CD14-positive monocyte (primary cell): ENCODE measurements around the gene HDAC10. TPM values are rescaled to one million over a fixed set of nuclear protein-coding genes. Genes with fewer than 3 reads are reported as not detected.

Experiments
- DNase-seq, 3 donors: peaks; one replicate each; pipeline ENCODE4 v3.0.0-alpha.2; 2011 to 2022
- H2AFZ ChIP-seq: 2 replicates; pipeline ENCODE4 v1.6.0; 2012; ENCODE audit warnings: mild to moderate bottlenecking, low read depth, low read length, inconsistent platforms; ENCODE audit not compliant: insufficient read depth, poor library complexity, severe bottlenecking
- H3K27ac ChIP-seq, 2 donors: 1 replicate in 1 of 2; 2 replicates in 1 of 2; pipeline ENCODE4 v1.5.1; 2012 to 2013; ENCODE audit warnings: low read length in 2 of 2, control low read depth in 1 of 2, inconsistent platforms in 1 of 2, low read depth in 1 of 2, mild to moderate bottlenecking in 1 of 2
- H3K27me3 ChIP-seq, 2 donors: one replicate each; pipeline versions ENCODE4 v1.6.0 to v1.6.1; 2011 to 2013; ENCODE audit warnings: low read length in 2 of 2; ENCODE audit not compliant: control insufficient read depth in 2 of 2, insufficient read depth in 2 of 2
- H3K36me3 ChIP-seq, 2 donors: replicated peaks in 1 of 2; 1 replicate in 1 of 2; 2 replicates in 1 of 2; pipeline versions ENCODE4 v1.5.1 to v1.6.1; 2012 to 2013; ENCODE audit warnings: low read length in 2 of 2, control low read depth in 1 of 2, inconsistent platforms in 1 of 2, mild to moderate bottlenecking in 1 of 2; ENCODE audit not compliant: insufficient read depth in 2 of 2, control insufficient read depth in 1 of 2
- H3K4me1 ChIP-seq, 2 donors: 1 replicate in 1 of 2; 2 replicates in 1 of 2; pipeline versions ENCODE4 v1.5.1 to v1.6.1; 2012 to 2013; ENCODE audit warnings: low read length in 2 of 2, control low read depth in 1 of 2, inconsistent platforms in 1 of 2, mild to moderate bottlenecking in 1 of 2, moderate library complexity in 1 of 2; ENCODE audit not compliant: insufficient read depth in 2 of 2, control insufficient read depth in 1 of 2
- H3K4me2 ChIP-seq: replicated peaks from 2 replicates; pipeline ENCODE3; 2012; ENCODE audit warnings: low read length, moderate library complexity, mild to moderate bottlenecking; ENCODE audit not compliant: poor library complexity, severe bottlenecking; ENCODE audit errors: extremely low read depth
- H3K4me3 ChIP-seq, 3 experiments: fragments of 200-600 bp in 1 of 3; sonication (generic) in 1 of 3; replicated peaks in 1 of 3; 1 replicate in 2 of 3; 2 replicates in 1 of 3; pipeline ENCODE4 v1.5.1; 2011 to 2013; ENCODE audit warnings: low read length in 3 of 3, mild to moderate bottlenecking in 3 of 3, control low read depth in 2 of 3, low read depth in 2 of 3, inconsistent platforms in 1 of 3, moderate library complexity in 1 of 3
- H3K79me2 ChIP-seq: 2 replicates; pipeline ENCODE4 v1.6.0; 2012; ENCODE audit warnings: mild to moderate bottlenecking, control low read depth, inconsistent platforms, low read length, moderate library complexity; ENCODE audit not compliant: insufficient read depth
- H3K9ac ChIP-seq: 2 replicates; pipeline ENCODE4 v1.6.0; 2017; ENCODE audit warnings: low read length, mild to moderate bottlenecking; ENCODE audit not compliant: insufficient read depth, poor library complexity, severe bottlenecking
- H3K9me3 ChIP-seq, 2 donors: replicated peaks in 1 of 2; 1 replicate in 1 of 2; 2 replicates in 1 of 2; pipeline versions ENCODE4 v1.5.1 to v1.6.1; 2012 to 2013; ENCODE audit warnings: low read length in 2 of 2, control low read depth in 1 of 2; ENCODE audit not compliant: control insufficient read depth in 1 of 2, insufficient read depth in 1 of 2
- H4K20me1 ChIP-seq: 2 replicates; pipeline ENCODE4 v1.6.0; 2012; ENCODE audit warnings: mild to moderate bottlenecking, low read length, control low read depth, moderate library complexity; ENCODE audit not compliant: insufficient read depth
- H3K27ac Mint-ChIP-seq, 7 donors: one replicate each; pipeline ENCODE4 v1.8.0; 2020; ENCODE audit warnings: mild to moderate bottlenecking in 7 of 7, mixed read lengths in 7 of 7, moderate library complexity in 6 of 7, inconsistent platforms in 2 of 7
- H3K27me3 Mint-ChIP-seq, 3 donors: one replicate each; pipeline ENCODE4 v1.8.0; 2021 to 2022; ENCODE audit warnings: low read depth in 3 of 3, mild to moderate bottlenecking in 3 of 3, mixed read lengths in 3 of 3, moderate library complexity in 3 of 3, inconsistent platforms in 1 of 3
- H3K36me3 Mint-ChIP-seq, 2 donors: one replicate each; pipeline ENCODE4 v1.8.0; 2020; ENCODE audit warnings: mixed read lengths in 2 of 2, inconsistent platforms in 1 of 2, mild to moderate bottlenecking in 1 of 2
- H3K4me1 Mint-ChIP-seq: one replicate; pipeline ENCODE4 v1.8.0; 2020; ENCODE audit warnings: mild to moderate bottlenecking, mixed read lengths
- H3K4me3 Mint-ChIP-seq, 2 donors: one replicate each; pipeline ENCODE4 v1.8.0; 2020; ENCODE audit warnings: mild to moderate bottlenecking in 2 of 2, mixed read lengths in 2 of 2, moderate library complexity in 1 of 2
- H3K9me3 Mint-ChIP-seq, 7 donors: one replicate each; pipeline ENCODE4 v1.8.0; 2020 to 2022; ENCODE audit warnings: mixed read lengths in 7 of 7, mild to moderate bottlenecking in 6 of 7, moderate library complexity in 6 of 7, inconsistent platforms in 2 of 7
- WGBS: methylation state at CpG from one replicate; pipeline ENCODE4 v1.1.5; 2013; ENCODE audit warnings: missing lambda C conversion rate; ENCODE audit not compliant: insufficient coverage; 5-methylcytosine and 5-hydroxymethylcytosine counted together
- intact Hi-C, 2 donors: fragments of 100-400 bp; cut with micrococcal nuclease; formaldehyde crosslinking; loops; one replicate each; pipeline versions ENCODE4 v1.15.0 to v1.15.1; 2023
- polyA plus RNA-seq, 3 donors: library from polyadenylated mRNA; depleted of rRNA in 1 of 3; unstranded in 2 of 3; stranded (reverse) in 1 of 3; fragments of 300-500 nt in 2 of 3; fragments of >200 nt in 1 of 3; fragmentation: Illumina TruSeq in 2 of 3; gene quantifications; 1 replicate in 2 of 3; 2 replicates in 1 of 3; pipeline ENCODE4 v1.2.3, GENCODE V29; 2012 to 2021
- TF ChIP-seq, protein P1 (sequence below): fragments of 200-600 bp; IDR thresholded peaks from one replicate; pipeline ENCODE4 v1.8.0; 2022; ENCODE audit warnings: antibody characterized with exemption, mild to moderate bottlenecking

HDAC10 gene
- polyA plus RNA-seq, 3 donors, result 9.2 to 148 (median 13.7) TPM

DNA sequence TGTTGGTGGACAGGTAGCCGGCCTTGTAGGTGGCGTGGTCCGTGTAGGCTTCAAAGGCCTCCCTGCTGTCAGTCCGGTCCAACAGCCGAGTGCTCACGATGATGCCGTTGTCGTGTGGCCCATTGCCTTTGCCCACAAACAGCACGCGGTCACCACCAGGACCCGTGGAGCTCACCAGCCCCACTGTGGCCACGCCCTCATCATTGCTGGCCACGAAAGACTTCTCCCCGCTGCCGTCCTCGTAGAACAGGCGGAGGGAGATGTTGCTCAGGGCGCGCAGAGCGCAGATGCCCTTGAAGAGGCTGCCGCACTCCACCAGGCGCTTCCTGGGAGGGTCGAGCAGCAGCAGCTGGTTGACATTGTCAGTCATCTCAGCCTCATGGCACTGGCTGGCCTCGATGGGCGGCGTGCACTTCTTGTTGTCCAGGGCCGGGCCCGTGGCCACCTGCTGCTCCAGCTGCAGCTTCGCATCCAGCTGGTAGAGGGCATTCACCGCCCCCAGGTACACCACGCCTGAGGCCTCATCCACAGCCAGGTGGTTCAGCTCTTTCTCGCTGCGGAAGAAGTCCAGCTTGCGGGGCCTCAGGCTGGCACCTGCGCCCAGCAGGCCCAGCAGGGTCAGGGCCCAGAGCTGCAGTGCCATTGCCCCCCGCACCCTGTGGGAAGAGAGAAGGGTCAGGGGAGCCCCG, 39.0 kb upstream of the HDAC10 start:
- Histone ChIP-seq H3K27me3 (no peaks in the 10 kb centered on the region), H3K9ac (no peak overlapping the region), H3K4me1 (peaks cover 25 to 29% of the 10 kb centered on the region in 2 donors), H3K36me3 (peaks cover 77 to 79% of the 10 kb centered on the region in 2 donors), H3K27ac (peak overlapping the region in 1 of 2 donors; percentile 36), H3K79me2 (peaks cover 91% of the 10 kb centered on the region), H3K4me3 (no peak overlapping the region), H2AFZ (no peak overlapping the region), H3K4me2 (no peak overlapping the region), H4K20me1 (peaks cover 100% of the 10 kb centered on the region), H3K9me3 (no peaks in the 10 kb centered on the region)
- no peak for DNase-seq
- H3K36me3 Mint-ChIP-seq, result peaks cover 51 to 79% of the 10 kb centered on the region in 2 donors
- no peak overlapping the region for H3K27ac Mint-ChIP-seq
- peaks cover 29% of the 10 kb centered on the region for H3K4me1 Mint-ChIP-seq
- H3K9me3 Mint-ChIP-seq, result no peaks in the 10 kb centered on the region
- intact Hi-C loops, result loop anchor here (5.0 kb wide), 1 partner anchor 37 kb away; the partner anchor contains the start of gene DENND6B (in 2 of the 2)
- no peak overlapping the region for H3K4me3 Mint-ChIP-seq
- 94% methylated on average over 34 of the region's 37 CpGs for WGBS
- H3K27me3 Mint-ChIP-seq, result peaks cover 0 to 2% (median 0%) of the 10 kb centered on the region in 3 donors
- TF ChIP-seq, protein P1, sequence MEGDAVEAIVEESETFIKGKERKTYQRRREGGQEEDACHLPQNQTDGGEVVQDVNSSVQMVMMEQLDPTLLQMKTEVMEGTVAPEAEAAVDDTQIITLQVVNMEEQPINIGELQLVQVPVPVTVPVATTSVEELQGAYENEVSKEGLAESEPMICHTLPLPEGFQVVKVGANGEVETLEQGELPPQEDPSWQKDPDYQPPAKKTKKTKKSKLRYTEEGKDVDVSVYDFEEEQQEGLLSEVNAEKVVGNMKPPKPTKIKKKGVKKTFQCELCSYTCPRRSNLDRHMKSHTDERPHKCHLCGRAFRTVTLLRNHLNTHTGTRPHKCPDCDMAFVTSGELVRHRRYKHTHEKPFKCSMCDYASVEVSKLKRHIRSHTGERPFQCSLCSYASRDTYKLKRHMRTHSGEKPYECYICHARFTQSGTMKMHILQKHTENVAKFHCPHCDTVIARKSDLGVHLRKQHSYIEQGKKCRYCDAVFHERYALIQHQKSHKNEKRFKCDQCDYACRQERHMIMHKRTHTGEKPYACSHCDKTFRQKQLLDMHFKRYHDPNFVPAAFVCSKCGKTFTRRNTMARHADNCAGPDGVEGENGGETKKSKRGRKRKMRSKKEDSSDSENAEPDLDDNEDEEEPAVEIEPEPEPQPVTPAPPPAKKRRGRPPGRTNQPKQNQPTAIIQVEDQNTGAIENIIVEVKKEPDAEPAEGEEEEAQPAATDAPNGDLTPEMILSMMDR, result no peak

DNA sequence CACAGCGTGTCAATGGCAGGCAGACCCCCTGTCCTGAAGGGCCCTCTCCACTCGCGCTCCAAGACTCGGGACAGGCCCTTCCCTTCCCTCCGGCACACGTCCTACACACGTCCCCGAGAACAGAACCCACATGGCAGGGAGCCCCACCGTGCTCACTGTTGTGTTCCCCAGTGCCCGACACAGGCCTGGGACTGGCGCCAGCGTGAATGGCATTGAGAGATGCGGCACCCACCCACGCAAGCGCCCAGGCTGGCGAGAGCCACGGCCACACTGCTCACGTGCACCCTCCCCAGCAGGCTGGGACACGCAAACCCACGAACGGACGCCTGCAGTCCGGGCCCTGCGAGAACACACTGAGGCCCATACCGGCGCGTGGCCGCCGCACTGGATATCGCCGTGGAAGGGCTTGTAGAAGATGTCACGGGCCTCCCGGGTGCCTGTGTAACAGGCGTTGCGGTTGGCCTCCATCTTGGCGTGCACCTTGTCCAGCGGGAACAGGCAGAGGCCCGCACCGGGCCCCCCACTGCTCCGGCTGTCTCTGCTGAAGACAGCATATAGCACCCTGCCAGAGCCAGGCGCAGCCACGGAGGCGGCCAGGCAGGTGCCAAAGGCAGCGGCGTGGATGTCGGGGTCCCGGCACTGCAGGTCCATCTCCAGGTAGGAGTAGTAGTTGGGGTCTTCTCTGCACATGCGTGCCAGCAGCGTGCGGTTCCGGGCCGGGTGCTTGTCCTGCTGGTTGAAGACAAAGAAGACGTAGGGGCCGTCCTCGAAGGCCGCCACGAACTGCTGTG, 38.3 kb upstream of the HDAC10 start:
- Histone ChIP-seq H3K4me2 (no peak overlapping the region), H3K27me3 (no peaks in the 10 kb centered on the region), H3K4me3 (no peak overlapping the region), H3K9ac (no peak overlapping the region), H3K79me2 (peaks cover 83% of the 10 kb centered on the region), H3K36me3 (peaks cover 82% of the 10 kb centered on the region in 2 donors), H3K9me3 (no peaks in the 10 kb centered on the region), H4K20me1 (peaks cover 100% of the 10 kb centered on the region), H3K27ac (no peak overlapping the region), H3K4me1 (peaks cover 20 to 22% of the 10 kb centered on the region in 2 donors), H2AFZ (no peak overlapping the region)
- Mint-ChIP-seq H3K4me3 (no peak overlapping the region), H3K27ac (no peak overlapping the region), H3K27me3 (peaks cover 0 to 2% (median 0%) of the 10 kb centered on the region in 3 donors), H3K4me1 (peaks cover 22% of the 10 kb centered on the region), H3K9me3 (no peaks in the 10 kb centered on the region), H3K36me3 (peaks cover 50 to 78% of the 10 kb centered on the region in 2 donors)
- no peak for DNase-seq
- intact Hi-C loops, result no loop called here
- 98% methylated on average over 53 of the region's 57 CpGs for WGBS
- TF ChIP-seq, protein P1, result no peak
